IMR-90 (cell line): Measurements from ENCODE around the gene NFKBIE. TPM values are rescaled to one million over a fixed set of nuclear protein-coding genes. Genes with fewer than 3 reads are reported as not detected.

Source experiments
- ATAC-seq: fragments of 200-7000 bp; cut with Tn5 transposase; 2 replicates; pipeline ENCODE4 v1.9.1; 2020; ENCODE audit warnings: low read depth, mild to moderate bottlenecking, moderate library complexity
- BruUV-seq: library from RNA; stranded (reverse); fragments of 400-500 nt; replicated peaks from 2 replicates; lab custom pipeline; 2021; lab: Mats Ljungman, UMichigan
- CTCF ChIA-PET: fragments of 300-600 bp; formaldehyde crosslinking; extraction: SDS; loops from one replicate; lab custom pipeline; 2021; ENCODE audit warnings: antibody characterized with exemption; lab: Yijun Ruan, JAX
- POLR2A ChIA-PET: fragments of 300-600 bp; sonication (Branson Sonifier 250); formaldehyde crosslinking; loops from one replicate; lab custom pipeline; 2022; ENCODE audit warnings: antibody characterized with exemption; ENCODE audit not compliant: unreplicated experiment; lab: Charles Lee
- DNase-seq: peaks from one replicate; pipeline ENCODE4 v3.0.0; 2013
- H2AFZ ChIP-seq: replicated peaks from 2 replicates; pipeline ENCODE3; 2013; ENCODE audit warnings: low read length, mild to moderate bottlenecking; ENCODE audit not compliant: poor library complexity
- H2AK5ac ChIP-seq: 2 replicates; pipeline ENCODE4 v1.6.1; 2013; ENCODE audit warnings: low read depth, low read length, inconsistent platforms
- H2AK9ac ChIP-seq: replicated peaks from 2 replicates; pipeline ENCODE3; 2013; ENCODE audit warnings: mild to moderate bottlenecking, low read depth, low read length, moderate library complexity; ENCODE audit not compliant: poor library complexity
- H2BK120ac ChIP-seq: 2 replicates; pipeline ENCODE4 v1.6.1; 2013; ENCODE audit warnings: low read depth, low read length, inconsistent platforms
- H2BK15ac ChIP-seq: 3 replicates; pipeline ENCODE4 v1.6.1; 2013; ENCODE audit warnings: low read depth, low read length, inconsistent platforms
- H2BK20ac ChIP-seq: 2 replicates; pipeline ENCODE4 v1.6.1; 2013; ENCODE audit warnings: low read depth, mild to moderate bottlenecking, inconsistent platforms, low read length, moderate library complexity
- H2BK5ac ChIP-seq: 2 replicates; pipeline ENCODE4 v1.6.1; 2013; ENCODE audit warnings: mild to moderate bottlenecking, low read depth, low read length, inconsistent platforms; ENCODE audit not compliant: poor library complexity, severe bottlenecking
- H3K14ac ChIP-seq: replicated peaks from 2 replicates; pipeline ENCODE4 v1.6.1; 2013; ENCODE audit warnings: low read depth, low read length, inconsistent platforms
- H3K18ac ChIP-seq: 2 replicates; pipeline ENCODE4 v1.6.1; 2013; ENCODE audit warnings: low read depth, low read length, control low read depth
- H3K23ac ChIP-seq: 2 replicates; pipeline ENCODE4 v1.6.1; 2013; ENCODE audit warnings: low read depth, low read length, inconsistent platforms
- H3K27ac ChIP-seq: 2 replicates; pipeline ENCODE4 v1.5.1; 2013; ENCODE audit warnings: mild to moderate bottlenecking, control low read depth, low read length; ENCODE audit not compliant: insufficient read depth
- H3K27me3 ChIP-seq: 2 replicates; pipeline ENCODE4 v1.6.1; 2013; ENCODE audit warnings: low read length; ENCODE audit not compliant: control insufficient read depth, insufficient read depth
- H3K36me3 ChIP-seq: 2 replicates; pipeline ENCODE4 v1.6.1; 2013; ENCODE audit warnings: low read length, mixed read lengths; ENCODE audit not compliant: control insufficient read depth, insufficient read depth
- H3K4ac ChIP-seq: 2 replicates; pipeline ENCODE4 v1.6.1; 2013; ENCODE audit warnings: low read depth, low read length, inconsistent platforms
- H3K4me1 ChIP-seq: 2 replicates; pipeline ENCODE4 v1.6.1; 2013; ENCODE audit warnings: low read length, mixed read lengths; ENCODE audit not compliant: control insufficient read depth, insufficient read depth
- H3K4me2 ChIP-seq: 2 replicates; pipeline ENCODE4 v1.6.1; 2013; ENCODE audit warnings: low read depth, mild to moderate bottlenecking, control low read depth, low read length, moderate library complexity
- H3K4me3 ChIP-seq: 2 replicates; pipeline ENCODE4 v1.5.1; 2013; ENCODE audit warnings: low read depth, mild to moderate bottlenecking, control low read depth, low read length, moderate library complexity; ENCODE audit not compliant: insufficient read depth
- H3K56ac ChIP-seq: 2 replicates; pipeline ENCODE4 v1.6.1; 2013; ENCODE audit warnings: low read length, inconsistent platforms; ENCODE audit not compliant: insufficient read depth; ENCODE audit errors: extremely low read depth
- H3K79me1 ChIP-seq, 2 experiments: 2 replicates each; pipeline ENCODE4 v1.6.1; 2013; ENCODE audit warnings: low read length in 2 of 2, inconsistent platforms in 1 of 2, low read depth in 1 of 2
- H3K9ac ChIP-seq: 2 replicates; pipeline ENCODE4 v1.6.1; 2013; ENCODE audit warnings: low read depth, low read length, control low read depth
- H3K9me1 ChIP-seq: 2 replicates; pipeline ENCODE4 v1.6.1; 2013; ENCODE audit warnings: low read length, inconsistent platforms; ENCODE audit not compliant: insufficient read depth
- H3K9me3 ChIP-seq: 2 replicates; pipeline ENCODE4 v1.6.1; 2013; ENCODE audit warnings: low read length; ENCODE audit not compliant: control insufficient read depth, insufficient read depth
- H4K20me1 ChIP-seq: 2 replicates; pipeline ENCODE4 v1.6.1; 2013; ENCODE audit warnings: low read length, inconsistent platforms; ENCODE audit not compliant: insufficient read depth
- H4K5ac ChIP-seq: 2 replicates; pipeline ENCODE4 v1.6.1; 2013; ENCODE audit warnings: mild to moderate bottlenecking, low read depth, low read length, control low read depth
- H4K8ac ChIP-seq, 2 experiments: 2 replicates each; pipeline ENCODE4 v1.6.1; 2013; ENCODE audit warnings: low read depth in 2 of 2, low read length in 2 of 2, control low read depth in 1 of 2, inconsistent platforms in 1 of 2
- H4K91ac ChIP-seq: 2 replicates; pipeline ENCODE4 v1.6.1; 2013; ENCODE audit warnings: low read depth, low read length, inconsistent platforms; ENCODE audit not compliant: insufficient read depth
- MAFK ChIP-seq: IDR thresholded peaks from 2 replicates; pipeline ENCODE4 v1.6.1; 2012; ENCODE audit warnings: low read depth, low read length, improper control_type of control experiment
- MAZ ChIP-seq: IDR thresholded peaks from 2 replicates; pipeline ENCODE4 v1.6.1; 2012; ENCODE audit warnings: low read depth, mild to moderate bottlenecking, low read length, improper control_type of control experiment, moderate library complexity, borderline replicate concordance
- NFE2L2 ChIP-seq: fragments of 150-350 bp; IDR thresholded peaks from 2 replicates; pipeline ENCODE4 v1.6.1; 2016; ENCODE audit warnings: low read depth, mild to moderate bottlenecking, low read length
- RCOR1 ChIP-seq: IDR thresholded peaks from 2 replicates; pipeline ENCODE4 v1.6.1; 2012; ENCODE audit warnings: mild to moderate bottlenecking, low read length, improper control_type of control experiment; ENCODE audit not compliant: insufficient replicate concordance
- SMC3 ChIP-seq: fragments of 150-350 bp; IDR thresholded peaks from 2 replicates; pipeline ENCODE4 v1.6.1; 2016; ENCODE audit warnings: low read depth, mild to moderate bottlenecking, antibody characterized with exemption, low read length, moderate library complexity
- WGBS, 2 experiments: methylation state at CpG; one replicate each; pipeline versions ENCODE4 v1.1.5 to v1.1.7; 2013; ENCODE audit warnings: missing lambda C conversion rate in 2 of 2; ENCODE audit not compliant: insufficient read length in 1 of 2; ENCODE audit errors: extremely low coverage in 2 of 2; 5-methylcytosine and 5-hydroxymethylcytosine counted together
- dilution Hi-C: fragments of 300-500 bp; cut with HindIII; formaldehyde crosslinking; loops from one replicate; pipeline ENCODE4 v1.14.3; 2018; ENCODE audit warnings: low sequenced_read_pairs; ENCODE audit not compliant: unreplicated experiment
- in situ Hi-C: fragments of 300-500 bp; cut with MboI; formaldehyde crosslinking; loops from 3 replicates; pipeline ENCODE4 v1.14.3; 2019; ENCODE audit warnings: low sequenced_read_pairs, inconsistent platforms, mixed read lengths
- intact Hi-C: fragments of 100-400 bp; cut with micrococcal nuclease; formaldehyde crosslinking; loops from 2 replicates; pipeline ENCODE4 v1.10.0; 2022
- polyA plus RNA-seq, 3 experiments: library from polyadenylated mRNA; depleted of rRNA; stranded (reverse); fragments of >200 nt; gene quantifications; 2 replicates each; pipeline ENCODE4 v1.2.3, GENCODE V29; 2012; ENCODE audit warnings: low replicate concordance in 1 of 3
- total RNA-seq: library from RNA; depleted of rRNA; stranded (reverse); fragments of >200 nt; gene quantifications from 2 replicates; pipeline ENCODE4 v1.2.3, GENCODE V29; 2012

NFKBIE gene
- total and polyA plus RNA-seq, 2 of the 4 experiments (the other 2 are of a cell fraction) = 7.9 to 13.0 TPM

- DNase-seq (no peak), ATAC-seq (no peak)
- Histone ChIP-seq H3K14ac (no peak overlapping the region), H2BK5ac (no peak overlapping the region), H3K4me2 (no peak overlapping the region), H3K27ac (no peak overlapping the region), H3K36me3 (no peaks in the 10 kb centered on the region), H3K79me1 (no peaks in the 10 kb centered on the region), H4K91ac (no peak overlapping the region), H3K4me3 (no peak overlapping the region), H4K8ac (no peak overlapping the region), H3K18ac (no peak overlapping the region), H2AFZ (no peak overlapping the region), H3K4ac (no peak overlapping the region), H3K56ac (no peak overlapping the region), H2AK5ac (no peak overlapping the region), H4K20me1 (no peaks in the 10 kb centered on the region; the same call in 1 of the 2 replicates), H2BK120ac (no peak overlapping the region), H4K5ac (no peak overlapping the region), H3K9me3 (no peaks in the 10 kb centered on the region), H3K23ac (no peak overlapping the region), H3K9ac (no peak overlapping the region), H3K9me1 (no peaks in the 10 kb centered on the region), H2AK9ac (no peak overlapping the region), H3K4me1 (no peaks in the 10 kb centered on the region), H2BK20ac (no peak overlapping the region), H2BK15ac (no peak overlapping the region), H3K27me3 (peaks cover 40% of the 10 kb centered on the region)
- dilution Hi-C loops = no loop called here
- no peak for TF ChIP-seq NFE2L2
- TF ChIP-seq SMC3 = no peak
- no peak for TF ChIP-seq MAZ
- no peak for TF ChIP-seq MAFK
- TF ChIP-seq RCOR1 = no peak
- WGBS, 2 experiments = 82% methylated on average over 6 of the region's 12 CpGs; no CpG with 5 or more reads in 1 of the 2 experiments
- CTCF ChIA-PET = no interaction called here
- POLR2A ChIA-PET = no interaction called here
- no TSS peak for BruUV-seq
- intact Hi-C loops = no loop called here
- in situ Hi-C loops = no loop called here
Measured at GRCh38 chr6:44286285-44286565, 20.9 kb upstream of the NFKBIE start.
